Type B pancreatic cell (in vitro differentiated cells): Measurements from ENCODE around the gene LELP1. TPM values are rescaled to one million over a fixed set of nuclear protein-coding genes. Genes with fewer than 3 reads are reported as not detected.

ENCODE experiments used
- DNase-seq: peaks from one replicate; pipeline ENCODE4 v3.0.0; 2021; ENCODE audit warnings: mixed read lengths; ENCODE audit not compliant: unreplicated experiment; ENCODE audit errors: extremely low spot score
- H3K27ac Mint-ChIP-seq: 2 replicates; pipeline ENCODE4 v1.8.0; 2021; ENCODE audit warnings: mild to moderate bottlenecking, mixed read lengths
- H3K27me3 Mint-ChIP-seq: 2 replicates; pipeline ENCODE4 v1.8.0; 2021; ENCODE audit warnings: mixed read lengths
- H3K36me3 Mint-ChIP-seq: 2 replicates; pipeline ENCODE4 v1.8.0; 2021; ENCODE audit warnings: mixed read lengths
- H3K4me1 Mint-ChIP-seq: one replicate; pipeline ENCODE4 v1.8.0; 2021; ENCODE audit warnings: mixed read lengths; ENCODE audit not compliant: unreplicated experiment
- H3K4me3 Mint-ChIP-seq: 2 replicates; pipeline ENCODE4 v1.8.0; 2021; ENCODE audit warnings: mild to moderate bottlenecking, mixed read lengths
- H3K9me3 Mint-ChIP-seq: 2 replicates; pipeline ENCODE4 v1.8.0; 2021; ENCODE audit warnings: mixed read lengths
- CTCF ChIP-seq: fragments of 200-600 bp; sonication (generic); conservative IDR thresholded peaks from 2 replicates; pipeline ENCODE4 v1.5.0; 2021; ENCODE audit warnings: antibody characterized with exemption, mild to moderate bottlenecking
- total RNA-seq: library from RNA; stranded (reverse); gene quantifications from 2 replicates; pipeline ENCODE4 v1.2.1, GENCODE V29; 2021; ENCODE audit warnings: low replicate concordance

LELP1 gene
- total RNA-seq, 1 donor from 2014 or later, result not detected

- TF ChIP-seq CTCF, result no peak
- no peak for DNase-seq
- no peaks in the 10 kb centered on the region for H3K36me3 Mint-ChIP-seq
- H3K4me1 Mint-ChIP-seq, result no peaks in the 10 kb centered on the region
- no peaks in the 10 kb centered on the region for H3K9me3 Mint-ChIP-seq
- H3K27ac Mint-ChIP-seq, result no peak overlapping the region
- peaks cover 21% of the 10 kb centered on the region for H3K27me3 Mint-ChIP-seq
- no peak overlapping the region for H3K4me3 Mint-ChIP-seq
Observed at GRCh38 chr1:153231363-153231762, 28.1 kb downstream of the LELP1 start.

GRCh38 chr1:153231785-153232184, 28.6 kb downstream of the LELP1 start:
- no peak for DNase-seq
- H3K27ac Mint-ChIP-seq, result no peak overlapping the region
- H3K4me3 Mint-ChIP-seq, result no peak overlapping the region
- no peak for TF ChIP-seq CTCF
- no peaks in the 10 kb centered on the region for H3K4me1 Mint-ChIP-seq
- no peaks in the 10 kb centered on the region for H3K36me3 Mint-ChIP-seq
- H3K9me3 Mint-ChIP-seq, result no peaks in the 10 kb centered on the region
- H3K27me3 Mint-ChIP-seq, result peaks cover 21% of the 10 kb centered on the region

- H3K36me3 Mint-ChIP-seq, result no peaks in the 10 kb centered on the region
- no peak overlapping the region for H3K4me3 Mint-ChIP-seq
- H3K4me1 Mint-ChIP-seq, result no peaks in the 10 kb centered on the region
- H3K9me3 Mint-ChIP-seq, result no peaks in the 10 kb centered on the region
- DNase-seq, result no peak
- TF ChIP-seq CTCF, result no peak
- no peak overlapping the region for H3K27ac Mint-ChIP-seq
- H3K27me3 Mint-ChIP-seq, result peaks cover 26% of the 10 kb centered on the region
Observed at GRCh38 chr1:153232553-153232952, 29.3 kb downstream of the LELP1 start.

GRCh38 chr1:153233448-153233847, 30.2 kb downstream of the LELP1 start:
- H3K4me3 Mint-ChIP-seq, result no peak overlapping the region
- H3K36me3 Mint-ChIP-seq, result no peaks in the 10 kb centered on the region
- H3K4me1 Mint-ChIP-seq, result no peaks in the 10 kb centered on the region
- TF ChIP-seq CTCF, result no peak
- DNase-seq, result no peak
- H3K9me3 Mint-ChIP-seq, result no peaks in the 10 kb centered on the region
- H3K27ac Mint-ChIP-seq, result no peak overlapping the region
- peaks cover 27% of the 10 kb centered on the region for H3K27me3 Mint-ChIP-seq

GRCh38 chr1:153238527-153238926, 35.3 kb downstream of the LELP1 start:
- Mint-ChIP-seq H3K9me3 (no peaks in the 10 kb centered on the region), H3K27ac (no peak overlapping the region), H3K4me1 (no peaks in the 10 kb centered on the region), H3K4me3 (no peak overlapping the region), H3K27me3 (peaks cover 6% of the 10 kb centered on the region), H3K36me3 (no peaks in the 10 kb centered on the region)
- DNase-seq, result no peak
- peak; percentile 29 for TF ChIP-seq CTCF

- Mint-ChIP-seq H3K9me3 (peaks cover 9% of the 10 kb centered on the region), H3K27me3 (peaks cover 11% of the 10 kb centered on the region), H3K4me1 (no peaks in the 10 kb centered on the region), H3K27ac (no peak overlapping the region), H3K36me3 (no peaks in the 10 kb centered on the region), H3K4me3 (no peak overlapping the region)
- TF ChIP-seq CTCF, result no peak
- DNase-seq, result no peak
Observed at GRCh38 chr1:153242160-153242559, 38.9 kb downstream of the LELP1 start.
